Kidney epithelial cell (primary cell): Measurements from ENCODE around the gene TBX3. TPM values are rescaled to one million over a fixed set of nuclear protein-coding genes. Genes with fewer than 3 reads are reported as not detected.

ENCODE experiments used
- DNase-seq: peaks from one replicate; pipeline ENCODE4 v3.0.0-alpha.2; 2010; ENCODE audit warnings: low read depth
- H3K27me3 ChIP-seq: 2 replicates; pipeline ENCODE4 v1.6.0; 2011; ENCODE audit warnings: low read length; ENCODE audit not compliant: control insufficient read depth, insufficient read depth
- H3K36me3 ChIP-seq: 2 replicates; pipeline ENCODE4 v1.5.1; 2011; ENCODE audit warnings: low read length; ENCODE audit not compliant: control insufficient read depth, insufficient read depth
- H3K4me3 ChIP-seq: 2 replicates; pipeline ENCODE4 v1.5.1; 2011; ENCODE audit warnings: low read depth, mild to moderate bottlenecking, control low read depth, low read length
- total RNA-seq: library from RNA; depleted of rRNA; stranded (reverse); fragments of >200 nt; gene quantifications from 2 replicates; pipeline ENCODE4 v1.2.3, GENCODE V29; 2015
- TF ChIP-seq, protein P1 (sequence below): IDR thresholded peaks from 2 replicates; pipeline ENCODE4 v1.5.1; 2011; ENCODE audit warnings: mild to moderate bottlenecking, moderate library complexity, low read length, control low read depth, inconsistent platforms; ENCODE audit not compliant: insufficient read depth, poor library complexity, severe bottlenecking

TBX3 gene
- total RNA-seq, 1 donor from 2014 or later = 12.2 TPM

DNA sequence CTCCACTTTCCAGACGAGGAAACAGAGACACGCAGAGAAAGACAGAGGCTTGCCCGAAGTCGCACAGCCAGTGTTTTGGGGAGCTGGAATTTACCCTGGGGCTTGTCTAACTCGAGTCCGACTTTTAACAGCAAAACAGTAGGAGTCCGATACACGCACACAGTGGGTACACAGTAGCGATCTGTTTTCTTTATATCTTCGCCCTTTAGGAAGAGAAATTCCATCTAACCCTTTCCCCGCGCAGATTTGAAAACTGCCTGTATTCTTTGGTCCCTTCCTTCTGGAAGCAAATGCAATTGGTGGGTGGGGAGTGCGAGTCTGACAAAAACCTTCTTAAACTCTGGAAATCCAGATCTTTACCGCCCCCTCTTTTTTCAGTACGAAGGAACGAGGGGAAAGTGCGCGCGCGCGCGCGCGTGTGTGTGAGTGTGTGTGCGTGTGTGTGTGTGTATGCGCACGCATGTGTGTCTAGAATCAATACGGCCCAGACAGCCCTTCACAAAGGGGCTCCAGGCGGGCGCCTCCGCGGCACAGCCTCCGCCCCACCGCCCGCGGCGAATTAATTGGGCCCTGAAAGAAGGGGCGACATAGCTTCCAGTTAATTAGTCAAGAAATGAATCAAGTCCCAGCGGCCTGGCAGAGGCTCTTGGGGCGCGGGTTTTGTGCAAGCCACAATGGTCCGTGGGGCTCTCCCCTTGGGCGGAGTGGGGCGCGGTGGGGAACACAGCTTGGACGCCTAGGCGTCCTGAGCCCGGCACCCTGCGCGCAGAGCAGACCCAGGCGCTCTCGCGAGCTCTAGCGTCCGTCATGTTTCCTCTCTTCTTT, 14.0 kb upstream of the TBX3 start:
- Histone ChIP-seq H3K27me3 (peaks cover 93% of the 10 kb centered on the region), H3K36me3 (no peaks in the 10 kb centered on the region), H3K4me3 (no peak overlapping the region)
- DNase-seq = no peak
- TF ChIP-seq, protein P1, sequence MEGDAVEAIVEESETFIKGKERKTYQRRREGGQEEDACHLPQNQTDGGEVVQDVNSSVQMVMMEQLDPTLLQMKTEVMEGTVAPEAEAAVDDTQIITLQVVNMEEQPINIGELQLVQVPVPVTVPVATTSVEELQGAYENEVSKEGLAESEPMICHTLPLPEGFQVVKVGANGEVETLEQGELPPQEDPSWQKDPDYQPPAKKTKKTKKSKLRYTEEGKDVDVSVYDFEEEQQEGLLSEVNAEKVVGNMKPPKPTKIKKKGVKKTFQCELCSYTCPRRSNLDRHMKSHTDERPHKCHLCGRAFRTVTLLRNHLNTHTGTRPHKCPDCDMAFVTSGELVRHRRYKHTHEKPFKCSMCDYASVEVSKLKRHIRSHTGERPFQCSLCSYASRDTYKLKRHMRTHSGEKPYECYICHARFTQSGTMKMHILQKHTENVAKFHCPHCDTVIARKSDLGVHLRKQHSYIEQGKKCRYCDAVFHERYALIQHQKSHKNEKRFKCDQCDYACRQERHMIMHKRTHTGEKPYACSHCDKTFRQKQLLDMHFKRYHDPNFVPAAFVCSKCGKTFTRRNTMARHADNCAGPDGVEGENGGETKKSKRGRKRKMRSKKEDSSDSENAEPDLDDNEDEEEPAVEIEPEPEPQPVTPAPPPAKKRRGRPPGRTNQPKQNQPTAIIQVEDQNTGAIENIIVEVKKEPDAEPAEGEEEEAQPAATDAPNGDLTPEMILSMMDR = no peak

DNA sequence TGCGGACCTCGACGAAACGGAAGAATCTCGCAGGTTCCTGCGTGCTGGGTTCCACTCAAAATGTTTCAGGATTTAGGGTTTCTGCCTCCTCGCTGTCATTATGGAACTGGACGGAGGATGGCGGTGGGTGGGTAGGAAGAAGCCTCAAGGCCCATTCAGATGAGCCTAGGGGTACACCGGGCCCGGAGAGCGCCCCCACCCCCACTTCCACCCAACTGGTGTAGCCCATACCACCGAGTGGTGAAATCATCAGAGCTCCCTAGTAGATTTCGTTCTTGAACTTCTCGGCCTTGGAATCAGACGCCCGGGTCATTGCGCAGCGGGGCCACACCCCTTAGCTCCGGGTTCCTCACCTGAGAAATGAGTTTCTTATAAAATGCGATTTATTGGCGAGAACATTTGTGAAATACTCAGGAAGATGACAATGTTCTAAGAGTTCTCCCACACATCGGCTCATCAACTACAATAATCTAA, 13.3 kb upstream of the TBX3 start:
- Histone ChIP-seq H3K27me3 (peaks cover 94% of the 10 kb centered on the region), H3K36me3 (no peaks in the 10 kb centered on the region), H3K4me3 (no peak overlapping the region)
- TF ChIP-seq, protein P1 = no peak
- DNase-seq = no peak

DNA sequence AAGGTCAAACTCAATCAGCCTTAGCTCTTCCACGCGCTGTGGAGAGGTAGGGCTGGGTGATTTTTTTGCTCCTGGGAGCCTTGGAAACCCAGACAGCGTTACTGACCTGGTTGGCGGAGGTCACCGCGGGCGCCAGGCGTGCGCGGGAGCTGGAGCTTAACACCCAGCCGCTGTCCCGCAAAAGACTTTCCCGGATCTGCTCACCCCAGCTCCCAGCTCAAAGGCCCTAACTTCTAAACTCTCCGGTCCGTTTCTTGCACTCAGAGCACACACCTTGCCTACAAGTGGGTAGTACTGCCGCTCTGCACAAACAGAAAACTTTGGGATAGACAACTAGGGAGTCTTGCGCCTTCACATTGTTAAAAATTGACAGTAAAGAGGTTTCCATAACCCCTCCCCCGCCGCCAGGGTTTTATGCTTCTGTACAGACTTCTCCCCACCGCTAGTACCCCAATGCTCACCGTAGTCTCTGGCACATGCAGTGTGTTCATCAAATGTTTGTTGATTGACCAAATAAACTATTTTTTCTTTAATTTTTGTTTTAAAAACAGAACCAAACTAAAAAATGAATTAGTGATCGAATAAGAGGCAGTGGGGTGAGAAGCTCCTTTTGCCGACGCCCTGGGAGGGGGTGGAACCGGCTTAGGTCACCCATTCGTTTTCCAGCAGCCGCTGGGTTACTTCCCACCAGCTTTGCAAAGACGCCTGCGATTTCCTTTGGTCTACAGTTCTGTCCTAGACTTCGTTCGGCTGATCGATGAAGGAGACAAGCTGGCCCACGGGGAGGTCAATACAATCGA, 12.7 kb upstream of the TBX3 start:
- TF ChIP-seq, protein P1 = no peak
- no peaks in the 10 kb centered on the region for H3K36me3 ChIP-seq
- no peak overlapping the region for H3K4me3 ChIP-seq
- DNase-seq = no peak
- peaks cover 94% of the 10 kb centered on the region for H3K27me3 ChIP-seq

DNA sequence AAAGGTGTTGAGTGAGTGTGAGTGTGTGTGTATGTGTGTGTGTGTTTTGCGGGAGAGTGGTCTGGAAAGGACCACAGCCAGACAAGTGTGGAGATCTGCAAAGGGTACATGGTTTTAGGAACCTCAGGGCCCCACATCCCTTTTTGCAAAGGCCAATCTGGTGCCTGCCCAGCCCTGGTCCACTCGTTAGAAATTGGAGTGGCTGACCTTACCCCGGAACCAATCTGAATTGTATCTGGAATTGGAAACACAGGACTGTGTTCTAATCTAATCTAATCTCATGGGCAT, 11.3 kb upstream of the TBX3 start:
- TF ChIP-seq, protein P1 = no peak
- H3K27me3 ChIP-seq = peaks cover 99% of the 10 kb centered on the region
- DNase-seq = no peak
- H3K36me3 ChIP-seq = no peaks in the 10 kb centered on the region
- no peak overlapping the region for H3K4me3 ChIP-seq

DNA sequence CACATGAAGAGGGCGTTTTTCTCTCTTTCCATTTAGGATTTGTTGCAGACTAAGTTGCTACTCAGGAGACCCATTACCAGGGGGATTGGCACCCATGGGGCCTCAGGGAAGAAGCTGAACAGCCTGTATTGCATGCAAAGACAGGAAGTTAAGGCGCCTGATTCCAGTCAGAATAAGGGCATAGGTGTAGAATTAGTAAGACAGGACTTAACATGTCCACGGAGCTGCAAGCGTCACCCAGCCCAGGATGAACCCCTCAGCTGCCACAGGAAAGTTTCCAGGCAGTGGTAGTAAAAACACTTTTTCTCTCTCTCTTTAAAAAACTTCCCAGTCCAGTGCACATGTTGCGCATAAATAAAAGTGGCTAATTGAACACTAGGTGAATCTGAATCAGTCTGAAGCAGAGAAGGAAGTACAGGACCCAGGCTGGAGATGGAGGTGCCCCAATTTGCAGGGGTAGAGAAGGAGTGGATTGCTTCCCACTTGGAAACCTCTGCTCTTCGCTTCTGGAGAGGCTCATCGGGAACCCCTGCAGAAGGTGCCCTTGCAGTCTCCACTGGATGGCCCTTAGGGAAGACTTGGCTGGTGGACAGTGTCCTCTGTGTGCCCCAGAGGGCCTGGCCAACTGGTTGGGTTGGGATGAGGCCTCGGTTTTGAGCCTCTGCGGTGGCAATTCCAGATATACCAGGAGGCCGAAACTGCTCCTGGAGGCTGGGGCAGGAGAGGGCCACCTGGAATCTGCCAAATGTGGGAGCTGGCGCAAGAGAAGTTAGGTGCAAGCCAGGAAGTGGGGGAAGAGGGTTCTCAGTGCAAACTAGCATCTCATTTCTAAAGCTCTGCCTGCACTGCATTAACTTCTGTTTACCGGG, 10.7 kb upstream of the TBX3 start:
- H3K27me3 ChIP-seq = peaks cover 99% of the 10 kb centered on the region
- TF ChIP-seq, protein P1 = no peak
- no peak overlapping the region for H3K4me3 ChIP-seq
- H3K36me3 ChIP-seq = no peaks in the 10 kb centered on the region
- no peak for DNase-seq
